Gastroesophageal sphincter (tissue), 3 donors: Measurements from ENCODE around the gene ENTPD1.

Source experiments
- CTCF ChIP-seq, 4 experiments: fragments of 200-600 bp in 2 of 4; fragments of 450-650 bp in 2 of 4; sonication (generic) in 1 of 4; IDR thresholded peaks; one replicate each; pipeline ENCODE4 v1.5.1; 2017 to 2019; ENCODE audit warnings: antibody characterized with exemption in 4 of 4, mild to moderate bottlenecking in 2 of 4, moderate library complexity in 2 of 4
- POLR2A ChIP-seq, 2 donors: fragments of 450-650 bp; IDR thresholded peaks; one replicate each; pipeline ENCODE4 v1.6.1; 2017; ENCODE audit warnings: antibody characterized with exemption in 2 of 2, mild to moderate bottlenecking in 2 of 2, moderate library complexity in 1 of 2

- TF ChIP-seq CTCF (IDR thresholded peaks at IDR 0.05) (peak; percentile 71 to 88 (median 76)), POLR2A (IDR thresholded peaks at IDR 0.05) (no peak)
Observed at GRCh38 chr10:95841661-95842498, 85.9 kb downstream of the ENTPD1 start.
